SHP77 (cell line): Measurements from ENCODE around the gene CAMKK2.
"Not testable (repeated sequence)": the region's sequence is repeated elsewhere in the genome, so short reads cannot be mapped to it uniquely, and the experiment has no call there.

Experiments
- DNase-seq, 2 experiments: peaks; one replicate each; lab custom pipeline; 2025; lab: John Stamatoyannopoulos, UW

CAMKK2 gene

DNA sequence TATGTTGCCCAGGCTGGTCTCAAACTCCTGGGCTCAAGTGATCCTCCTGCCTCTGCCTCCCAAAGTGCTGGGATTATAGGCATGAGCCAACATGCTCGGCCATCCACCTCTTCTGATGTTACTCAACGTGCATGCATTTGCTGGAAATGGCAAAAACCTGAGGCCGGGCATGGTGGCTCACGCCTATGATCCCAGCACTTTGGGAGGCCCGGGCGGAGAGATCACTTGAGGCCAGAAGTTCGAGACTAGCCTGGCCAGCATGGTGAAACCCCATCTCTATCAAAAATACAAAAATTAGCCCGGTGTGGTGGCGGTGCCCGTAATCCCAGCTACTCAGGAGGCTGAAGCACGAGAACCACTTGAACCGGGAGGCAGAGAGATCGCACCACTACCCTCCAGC lies 1.9 kb upstream of the CAMKK2 start:
- DNase-seq, result not testable (repeated sequence)

DNA sequence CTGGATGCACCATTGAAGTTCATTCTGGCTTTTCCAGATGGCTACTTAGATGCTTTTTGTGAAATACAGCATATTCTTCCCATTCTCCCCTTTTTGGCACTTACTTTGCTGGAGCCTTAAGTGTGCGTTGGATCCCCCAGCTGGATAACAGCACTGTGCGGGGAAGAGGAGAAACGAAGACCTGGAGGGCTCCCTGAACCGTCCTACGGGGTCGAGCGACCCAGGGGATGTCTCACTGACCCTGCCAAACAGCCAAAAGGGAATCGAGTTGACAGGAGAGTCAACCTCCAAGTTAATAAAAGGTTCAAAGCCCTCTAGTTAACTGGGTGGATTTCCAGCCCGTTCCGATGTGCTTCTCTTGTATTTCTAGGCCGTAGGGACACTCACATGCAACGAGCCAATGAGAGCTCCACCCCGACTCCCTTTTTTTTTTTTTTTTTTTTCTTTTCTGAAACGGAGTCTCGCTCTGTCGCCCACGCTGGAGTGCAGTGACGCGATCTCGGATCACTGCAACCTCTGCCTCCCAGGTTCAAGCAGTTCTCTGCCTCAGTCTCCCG lies 1.0 kb upstream of the CAMKK2 start:
- peak; percentile 36 to 42 for DNase-seq

DNA sequence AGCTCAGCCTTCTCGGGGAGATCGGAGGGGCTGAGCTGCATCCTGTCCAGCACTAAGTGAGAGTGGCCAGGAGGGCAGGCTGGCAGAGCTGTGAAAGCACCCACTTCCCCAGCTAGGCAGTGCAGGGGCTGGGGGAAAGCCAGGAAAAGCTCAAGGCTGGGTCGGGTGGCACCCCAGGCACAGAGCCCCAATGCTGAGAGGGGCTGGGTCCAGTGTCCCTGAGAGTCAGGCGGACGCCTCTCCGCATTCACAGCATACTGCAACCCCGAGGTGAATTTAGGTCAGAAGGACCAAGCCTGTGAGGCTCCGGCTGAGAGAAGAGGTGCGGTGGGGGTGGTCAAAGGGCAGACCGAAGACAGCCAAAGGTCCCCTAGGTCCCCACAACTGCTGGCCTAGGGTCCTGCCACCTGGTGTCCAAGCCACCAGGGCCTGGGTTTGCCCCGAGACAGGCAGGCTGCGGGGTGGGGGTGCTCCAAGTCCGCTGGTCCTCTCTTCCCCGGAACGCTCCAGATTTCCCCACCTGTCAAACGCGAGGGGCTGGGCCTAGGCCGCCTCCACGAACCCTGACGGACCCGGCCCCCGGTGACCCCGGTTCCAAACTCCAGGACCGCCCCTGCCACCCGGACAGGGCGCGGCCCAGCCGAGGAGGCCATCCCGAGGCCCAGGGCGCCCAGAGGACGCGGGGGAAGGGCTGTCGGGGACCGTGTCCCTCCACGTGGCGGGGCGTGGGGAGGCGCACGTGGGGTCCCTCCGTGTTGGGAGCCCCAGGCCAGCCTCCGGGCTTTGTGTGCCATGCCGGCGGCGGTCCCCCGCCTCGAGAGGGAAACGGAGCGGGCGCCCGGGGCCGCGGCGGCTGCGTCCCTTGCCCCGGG lies 527 bp downstream of the CAMKK2 start:
- no peak for DNase-seq

DNA sequence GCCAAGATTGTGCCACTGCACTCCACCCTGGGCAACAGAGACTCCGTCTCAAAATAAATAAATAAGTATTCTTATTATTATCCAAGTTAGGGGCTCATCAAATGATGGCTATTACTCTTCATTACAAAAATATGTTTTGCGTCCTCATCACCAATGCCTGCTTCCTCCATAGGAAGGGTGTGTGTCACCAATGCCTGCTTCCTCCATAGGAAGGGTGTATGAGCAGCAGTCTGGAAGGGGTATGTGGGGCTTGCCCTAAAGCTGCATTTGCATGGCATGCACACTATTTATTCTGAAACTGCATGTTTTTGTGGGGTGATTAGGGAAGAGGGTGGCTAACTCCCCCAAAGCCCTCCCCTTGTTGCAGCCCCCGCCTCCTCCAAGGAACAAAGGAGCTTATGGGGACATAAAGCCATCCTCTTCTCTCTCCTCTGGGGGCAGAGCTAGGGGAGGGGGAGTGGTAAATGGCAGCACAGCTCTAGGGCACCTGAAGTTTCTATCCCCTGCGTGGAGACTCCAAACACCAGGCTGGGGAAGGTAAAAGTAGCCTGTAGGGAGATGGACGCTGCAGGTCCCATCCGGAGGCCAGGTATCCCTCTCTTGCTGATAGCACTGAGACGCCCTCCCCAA lies 1.3 kb downstream of the CAMKK2 start:
- DNase-seq, result peak in 1 of 2 experiments; percentile 19

DNA sequence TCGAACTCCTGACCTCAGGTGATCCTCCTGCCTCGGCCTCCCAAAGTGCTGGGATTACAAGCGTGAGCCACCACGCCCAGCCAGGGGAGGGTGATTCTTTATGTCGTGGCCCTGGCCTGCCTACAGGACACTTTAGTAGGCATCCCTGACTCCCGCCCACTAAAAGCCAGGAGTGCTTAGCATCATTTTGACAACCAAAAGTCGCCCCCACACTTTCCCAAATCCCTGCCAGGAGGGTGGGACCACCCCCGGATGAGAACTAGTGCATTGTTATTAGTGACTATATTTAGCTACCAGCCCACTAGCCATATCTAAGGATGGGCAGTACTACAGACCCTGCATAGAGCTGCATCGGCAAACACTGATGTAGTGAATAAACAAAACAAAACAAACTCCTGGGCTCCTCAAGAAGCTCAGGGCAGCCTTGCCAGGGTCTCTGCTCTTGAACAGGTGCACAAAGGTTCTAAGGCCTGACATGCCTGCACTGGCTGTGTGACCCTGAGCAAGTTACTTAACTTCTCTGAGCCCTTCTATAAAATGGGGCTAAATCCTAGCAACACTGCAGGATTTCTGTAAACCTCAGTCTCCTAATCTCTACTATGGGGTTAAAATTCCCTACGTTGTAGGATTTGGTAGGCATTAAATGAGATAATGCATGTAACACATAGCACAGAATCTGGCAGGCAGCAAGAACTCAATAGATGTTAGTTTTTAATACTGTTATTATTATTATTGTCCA lies 2.2 kb downstream of the CAMKK2 start:
- DNase-seq, result no peak

DNA sequence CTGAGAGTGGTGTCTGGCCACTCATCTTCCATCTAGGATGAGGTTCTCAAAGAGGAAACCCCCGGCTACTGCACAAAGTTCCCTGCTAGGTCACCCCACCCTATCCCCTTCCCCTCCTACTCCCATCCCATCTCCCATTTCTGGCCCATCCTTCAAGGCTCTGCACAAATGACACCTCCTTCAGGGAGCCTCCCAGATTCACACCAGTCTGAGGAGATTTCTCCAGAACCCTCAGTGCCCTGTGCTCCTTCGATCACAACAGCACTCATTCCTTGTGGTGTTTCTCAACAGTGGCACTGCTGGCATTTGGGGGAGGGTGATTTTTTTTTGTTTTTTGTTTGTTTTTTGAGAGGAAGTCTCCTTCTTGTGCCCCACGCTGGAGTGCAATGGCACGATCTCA lies 2.9 kb downstream of the CAMKK2 start:
- DNase-seq, result no peak

DNA sequence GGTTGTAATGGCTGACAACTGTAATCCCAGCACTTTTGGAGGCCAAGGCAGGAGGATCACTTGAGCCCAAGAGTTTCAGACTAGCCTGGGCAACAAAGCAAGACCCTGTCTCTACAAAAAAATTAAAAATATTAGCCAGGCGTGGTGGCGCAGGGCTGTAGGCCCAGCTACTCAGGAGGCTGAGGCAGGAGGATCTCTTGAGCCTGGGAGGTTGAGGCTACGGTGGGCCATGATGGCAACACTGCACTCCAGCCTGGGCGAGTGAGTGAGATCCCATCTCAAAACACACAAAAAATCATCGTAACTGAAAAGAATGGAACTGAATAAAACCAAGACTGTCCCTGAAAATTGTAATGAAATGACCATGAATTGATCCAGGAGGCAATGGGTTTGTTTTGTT lies 6.1 kb downstream of the CAMKK2 start:
- no peak for DNase-seq

DNA sequence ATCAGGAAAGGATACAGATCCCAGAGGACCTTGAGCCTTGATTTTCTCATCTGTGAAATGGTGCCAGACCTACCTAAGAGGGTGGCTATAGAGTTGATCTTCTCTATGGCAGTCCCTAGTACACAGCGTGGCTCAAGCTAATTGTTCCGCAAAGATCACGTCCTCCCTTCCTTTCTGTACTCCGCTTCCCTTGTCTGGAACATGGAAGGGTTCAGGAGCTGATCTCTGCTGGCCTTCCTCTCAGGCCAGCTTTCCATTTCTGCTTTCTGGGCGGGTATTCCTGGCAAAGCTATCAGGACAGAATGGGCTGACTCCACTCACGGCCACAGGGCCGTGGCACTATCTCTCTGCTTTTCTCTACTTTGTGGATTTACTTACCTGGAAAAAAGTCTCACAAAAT lies 6.5 kb downstream of the CAMKK2 start:
- no peak for DNase-seq

DNA sequence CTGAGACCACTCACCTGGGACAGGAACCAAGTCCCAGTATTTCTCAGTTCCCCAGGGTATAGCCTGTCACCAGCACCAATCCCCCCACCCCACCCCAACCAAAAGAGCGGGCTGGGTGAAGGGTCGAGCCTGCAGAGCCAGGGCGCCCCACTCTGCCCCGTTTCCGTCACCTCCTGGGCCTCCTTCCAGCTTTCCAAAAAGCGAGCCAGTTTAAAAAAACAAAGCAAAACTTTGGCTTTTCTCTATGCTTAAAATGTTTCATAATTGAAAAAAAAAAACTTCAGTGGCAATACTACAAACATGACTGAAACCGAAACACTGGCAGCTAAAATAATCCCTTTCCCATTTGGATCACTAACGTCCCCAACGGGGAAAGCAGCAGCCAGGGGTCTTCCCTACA lies 7.5 kb downstream of the CAMKK2 start:
- no peak for DNase-seq

DNA sequence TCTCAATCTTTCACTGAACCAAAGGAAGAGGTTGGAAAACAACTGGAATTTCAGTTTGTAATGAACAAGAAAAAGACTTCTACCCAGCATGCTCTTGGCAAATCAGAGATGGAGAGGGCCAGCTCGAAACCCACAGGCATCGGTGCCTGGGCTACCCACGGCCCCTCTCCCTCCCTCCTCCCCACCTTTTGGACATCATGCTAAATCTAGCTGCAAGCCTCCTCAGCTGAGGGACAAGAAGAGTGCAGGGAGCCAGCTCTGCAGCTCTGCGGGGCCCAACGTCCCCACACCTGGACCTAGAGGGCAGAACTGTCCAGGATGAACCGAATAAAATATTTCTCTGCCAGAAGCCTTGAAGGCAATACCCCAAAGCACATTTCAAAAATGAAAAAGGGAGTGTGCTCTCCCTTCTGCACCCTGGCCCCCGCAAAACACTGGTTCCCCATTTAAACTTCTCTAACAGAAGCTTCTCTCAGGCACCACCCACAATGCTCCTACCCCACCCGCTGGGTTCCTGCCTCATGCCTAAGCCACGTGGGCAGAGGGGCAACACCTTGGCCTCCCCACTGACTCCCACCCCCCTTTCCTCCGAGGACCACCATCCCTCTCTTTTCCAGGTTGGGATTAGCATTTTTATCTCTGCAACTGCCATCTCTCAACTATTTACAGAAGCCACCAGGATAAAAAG lies 8.2 kb downstream of the CAMKK2 start:
- DNase-seq, result no peak

DNA sequence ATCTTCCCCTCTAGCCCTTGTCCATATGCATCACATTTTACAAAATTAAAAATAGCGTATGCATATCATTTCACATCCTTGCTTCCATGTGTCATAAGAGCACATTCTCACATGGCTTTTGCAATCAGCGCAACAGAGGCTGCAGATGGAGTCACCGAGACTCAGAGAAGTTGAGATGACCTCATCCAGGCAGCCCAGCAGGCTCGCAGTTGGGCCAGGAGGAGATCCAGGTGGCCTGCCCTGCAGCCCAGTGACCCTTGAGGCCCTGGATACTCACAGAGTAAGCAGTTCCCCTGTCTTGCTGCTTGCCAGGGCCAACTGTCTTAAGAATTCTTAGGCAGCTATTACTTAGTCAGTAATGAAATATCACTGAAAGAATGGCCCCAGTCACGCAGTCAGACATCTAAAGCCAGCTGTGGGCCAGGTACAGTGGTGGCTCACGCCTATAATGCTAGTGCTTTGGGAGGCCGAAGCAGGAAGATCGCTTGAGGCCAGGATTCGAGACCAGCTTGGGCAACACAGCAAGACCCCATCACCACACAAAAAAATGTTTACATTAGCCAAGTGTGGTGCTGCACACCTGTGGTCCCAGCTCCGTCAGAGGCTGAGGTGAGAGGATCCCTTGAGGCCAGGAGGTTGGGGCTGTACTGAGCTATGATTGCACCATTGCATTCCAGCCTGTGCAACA lies 9.1 kb downstream of the CAMKK2 start:
- DNase-seq, result no peak

DNA sequence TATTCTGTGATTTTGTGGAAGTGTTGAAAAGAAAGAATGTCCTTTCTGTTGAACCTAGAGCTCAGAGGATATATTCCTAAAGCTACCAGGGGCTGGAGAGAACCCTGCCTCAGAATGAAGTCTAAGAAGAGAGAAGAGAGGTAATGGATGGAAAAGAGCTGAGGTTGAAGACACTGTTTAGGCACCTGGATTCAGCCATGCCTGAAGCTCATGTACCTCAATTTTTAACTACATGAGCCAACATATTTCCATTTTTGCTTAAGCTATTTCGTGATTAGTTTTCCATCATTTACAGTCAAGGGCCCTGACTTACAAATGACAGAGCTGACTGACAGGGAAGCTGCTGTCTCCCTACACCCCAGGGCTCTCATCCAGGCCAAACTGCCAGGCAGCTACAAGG lies 10.7 kb downstream of the CAMKK2 start:
- no peak for DNase-seq

DNA sequence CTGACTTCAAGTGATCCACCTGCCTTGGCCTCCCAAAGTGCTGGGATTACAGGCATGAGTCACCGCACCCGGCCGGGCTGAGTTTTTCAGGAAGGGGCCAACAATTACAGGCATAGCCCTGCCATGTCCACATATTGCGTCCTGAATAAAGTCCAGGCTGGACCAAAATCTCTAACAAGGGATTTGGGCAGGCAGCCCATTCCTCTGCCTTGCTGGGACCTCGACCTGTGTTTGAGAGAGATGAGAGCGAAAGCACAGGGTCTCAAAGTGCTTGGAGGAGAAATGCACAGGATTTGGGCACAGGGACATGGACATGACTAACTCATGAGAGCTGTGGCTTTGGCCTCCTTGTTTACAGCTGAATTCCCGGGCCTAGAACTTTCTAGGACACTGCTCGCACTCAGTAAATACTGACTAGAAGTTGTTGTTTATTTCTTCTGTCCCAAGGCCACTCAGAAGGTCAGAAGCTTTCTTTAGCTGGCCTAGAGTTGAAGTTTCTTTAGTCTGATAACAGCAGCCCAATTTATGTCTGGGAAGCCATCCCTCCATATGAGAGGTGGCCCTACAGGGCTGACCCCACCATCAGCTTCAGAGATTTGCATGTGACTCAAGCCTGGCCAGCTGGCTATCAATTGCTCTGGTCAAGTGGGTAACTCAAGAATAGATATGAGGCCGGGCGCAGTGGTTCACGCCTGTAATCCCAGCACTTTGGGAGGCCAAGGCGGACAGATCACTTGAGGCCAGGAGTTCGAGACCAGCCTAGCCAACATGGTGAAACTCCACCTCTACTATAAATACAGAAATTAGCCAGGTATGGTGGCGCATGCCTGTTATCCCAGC lies 11.7 kb downstream of the CAMKK2 start:
- DNase-seq, result no peak

DNA sequence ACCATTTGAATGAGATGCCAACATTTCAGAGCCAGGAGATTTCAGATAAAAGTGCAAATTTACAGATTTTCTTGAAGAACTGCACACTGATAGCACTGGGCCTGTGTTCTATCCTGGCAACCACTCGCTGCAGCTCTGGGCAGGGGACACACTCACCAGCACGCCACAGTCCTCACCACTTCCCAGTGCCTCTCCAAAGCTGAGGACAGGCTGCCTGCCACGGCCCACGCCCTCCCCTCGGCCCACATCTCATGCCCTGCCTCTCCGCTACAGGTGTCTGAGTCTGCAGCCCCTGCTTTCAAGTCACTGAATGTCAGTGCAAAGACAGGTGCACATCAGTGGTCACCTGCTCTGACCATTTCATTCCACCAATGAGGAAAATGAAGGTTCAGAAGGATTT lies 12.7 kb downstream of the CAMKK2 start:
- DNase-seq, result no peak

DNA sequence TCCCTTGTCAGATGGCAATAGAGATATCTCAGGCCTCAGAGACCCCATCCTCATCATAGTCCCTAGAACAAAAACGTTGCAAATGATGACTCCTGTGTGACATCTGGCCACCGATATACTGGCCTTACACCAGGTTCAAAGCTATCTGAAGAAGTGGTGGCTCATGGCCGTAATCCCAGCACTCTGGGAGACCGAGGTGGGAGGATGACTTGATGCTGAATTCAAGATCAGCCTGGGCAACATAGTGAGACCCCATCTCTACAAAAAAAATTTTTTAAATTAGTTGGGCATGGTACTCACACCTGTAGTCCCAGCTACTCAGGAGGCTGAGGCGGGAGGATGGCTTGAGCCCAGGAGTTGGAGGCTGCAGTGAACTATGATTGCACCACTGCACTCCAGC lies 13.1 kb downstream of the CAMKK2 start:
- DNase-seq, result no peak

DNA sequence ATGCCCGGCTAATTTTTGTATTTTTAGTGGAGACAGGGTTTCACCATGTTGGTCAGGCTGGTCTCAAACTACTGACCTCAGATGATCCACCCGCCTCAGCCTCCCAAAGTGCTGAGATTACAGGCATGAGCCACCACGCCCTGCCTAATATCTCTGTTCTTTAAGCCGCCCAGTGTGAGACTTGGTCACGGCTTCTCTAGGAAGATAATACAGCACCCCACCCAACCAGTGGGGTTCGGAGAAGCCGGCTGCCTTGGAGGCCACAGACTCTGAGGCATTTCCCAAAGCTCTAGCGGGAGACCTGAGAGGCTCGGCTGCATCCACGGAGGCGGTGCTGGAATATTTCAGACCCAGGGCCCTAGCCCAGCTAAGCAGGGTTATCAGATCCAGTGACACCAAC lies 13.6 kb downstream of the CAMKK2 start:
- not testable (repeated sequence) for DNase-seq

DNA sequence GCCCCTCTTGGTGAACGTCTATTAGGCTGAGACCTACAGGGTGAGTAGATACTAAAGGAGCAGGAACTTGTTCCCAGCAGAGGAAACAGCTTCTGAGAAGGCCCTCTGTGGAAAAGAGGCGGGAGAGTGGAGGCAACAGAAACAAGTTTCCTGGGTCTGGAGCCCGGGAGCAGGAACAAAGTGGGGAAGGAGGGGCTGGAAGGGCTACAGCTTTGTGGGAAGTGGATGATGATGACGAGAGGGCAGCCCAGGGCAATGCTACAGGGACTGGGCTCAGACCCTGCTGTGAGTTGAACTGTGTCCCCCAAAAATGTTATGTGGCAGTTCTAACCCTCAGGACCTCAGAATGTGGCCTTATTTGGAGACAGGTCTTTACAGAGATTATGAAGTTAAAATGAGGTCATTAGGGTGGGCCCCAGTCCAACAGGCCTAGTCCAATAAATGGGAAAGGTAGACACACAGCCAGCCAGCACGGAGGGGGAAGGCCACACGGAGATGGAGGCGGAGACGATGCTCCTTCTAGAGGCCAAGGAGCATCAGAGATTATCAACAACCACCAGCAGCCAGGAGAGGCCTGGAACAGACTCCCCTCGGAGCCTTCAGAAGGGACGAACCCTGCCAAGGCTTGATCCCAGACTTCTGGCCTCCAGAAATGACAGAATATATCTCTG lies 14.3 kb downstream of the CAMKK2 start:
- DNase-seq, result no peak

DNA sequence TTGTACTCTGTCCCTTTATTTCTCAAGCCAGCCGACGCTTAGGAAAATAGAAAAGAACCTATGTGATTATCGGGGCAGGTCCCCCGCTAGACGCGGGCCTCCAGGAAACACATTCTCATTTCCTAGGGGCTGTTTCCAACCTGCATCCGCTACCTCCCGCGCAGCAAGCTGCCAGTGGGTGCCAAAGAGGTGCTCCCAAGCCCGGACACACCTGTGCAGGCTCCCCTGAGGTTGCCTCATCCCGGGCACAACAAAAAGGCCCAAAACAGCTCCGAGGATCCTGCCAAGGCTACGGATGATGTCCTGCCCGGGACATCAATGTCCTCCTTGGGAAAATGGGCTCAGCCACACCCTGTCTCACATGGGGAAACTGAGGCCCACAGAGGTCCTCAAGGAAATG lies 15.4 kb downstream of the CAMKK2 start:
- DNase-seq, result not testable (repeated sequence)

DNA sequence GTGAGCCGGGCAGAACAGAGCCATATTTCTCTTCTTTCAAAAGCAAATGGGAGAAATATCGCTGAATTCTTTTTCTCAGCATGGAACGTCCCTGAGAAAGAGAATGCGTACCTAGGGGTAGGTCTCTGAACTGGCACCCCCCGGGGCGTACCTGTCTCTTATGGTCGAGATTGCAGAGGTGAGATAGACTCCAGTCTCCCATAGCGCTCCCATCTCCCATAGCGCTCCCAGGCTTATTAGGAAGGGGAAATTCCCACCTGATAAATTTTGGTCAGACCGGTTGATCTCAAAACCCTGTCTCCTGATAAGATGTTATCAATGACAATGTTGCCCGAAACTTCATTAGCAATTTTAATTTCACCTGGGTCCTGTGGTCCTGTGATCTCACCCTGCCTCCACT lies 16.0 kb downstream of the CAMKK2 start:
- not testable (repeated sequence) for DNase-seq

DNA sequence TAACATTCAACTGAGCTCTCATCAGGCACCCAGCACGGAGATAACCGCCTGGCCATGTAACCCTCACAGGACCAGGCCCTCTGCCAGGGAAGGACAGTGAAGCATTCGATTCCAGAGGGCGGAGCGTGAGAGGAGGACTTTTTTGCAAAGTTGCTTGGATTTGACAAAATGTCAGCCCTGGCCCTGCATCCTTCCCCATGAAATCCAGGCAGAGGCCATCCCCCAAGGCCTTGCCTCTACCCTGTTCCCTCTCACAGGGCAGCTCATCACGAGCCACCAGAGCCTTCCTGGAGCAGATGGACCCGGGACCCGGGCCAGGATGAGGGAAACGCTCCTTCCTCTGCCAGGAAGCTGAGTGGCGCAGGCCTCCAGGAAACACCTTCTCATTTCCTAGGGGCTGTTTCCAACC lies 17.0 kb downstream of the CAMKK2 start:
- DNase-seq, result no peak
